ENCODE data around the gene TREML1.

- TF ChIP-seq CTCF (IDR thresholded peaks at IDR 0.05) = no peak
- no peak for TF ChIP-seq EP300 (IDR thresholded peaks at IDR 0.05; ENCODE audit: borderline replicate concordance in 1 of 2, low read depth in 1 of 2, low read length in 1 of 2)
- no peak for TF ChIP-seq USF1 (IDR thresholded peaks at IDR 0.05; ENCODE audit: borderline replicate concordance, low read depth)
- no peak for TF ChIP-seq MAX (IDR thresholded peaks at IDR 0.05; ENCODE audit: low read depth)
- TF ChIP-seq TAF1 (IDR thresholded peaks at IDR 0.05; ENCODE audit: borderline replicate concordance, low read depth, low read length) = no peak
- TF ChIP-seq EZH2phosphoT487 (IDR thresholded peaks at IDR 0.05; ENCODE audit: borderline replicate concordance, low read depth) = no peak
- no peak for TF ChIP-seq USF2 (IDR thresholded peaks at IDR 0.05; ENCODE audit: borderline replicate concordance, low read depth, low read length)
- no peak for TF ChIP-seq SMC3 (IDR thresholded peaks at IDR 0.05; ENCODE audit: low read depth, low read length)
- TF ChIP-seq SIN3A (IDR thresholded peaks at IDR 0.05; ENCODE audit: borderline replicate concordance, low read depth, low read length) = no peak
Observed at GRCh38 chr6:41177695-41178094, 23.5 kb upstream of the TREML1 start.
